Fibroblast of the aortic adventitia (primary cell): ENCODE results near the gene S100A1. TPM values are rescaled to one million over a fixed set of nuclear protein-coding genes. Genes with fewer than 3 reads are reported as not detected.

Source experiments
- DNase-seq: peaks from one replicate; pipeline ENCODE4 v3.0.0-alpha.2; 2010; ENCODE audit warnings: low read depth
- H3K4me3 ChIP-seq: 2 replicates; pipeline ENCODE4 v1.5.1; 2011; ENCODE audit warnings: low read depth, mild to moderate bottlenecking, control low read depth, low read length, moderate library complexity
- CTCF ChIP-seq: IDR thresholded peaks from 2 replicates; pipeline ENCODE4 v1.5.1; 2011; ENCODE audit warnings: mild to moderate bottlenecking, low read length, control low read depth, inconsistent platforms; ENCODE audit not compliant: insufficient read depth
- total RNA-seq: library from RNA; depleted of rRNA; stranded (reverse); fragments of >200 nt; gene quantifications from 2 replicates; pipeline ENCODE4 v1.2.3, GENCODE V29; 2012; ENCODE audit warnings: low replicate concordance

The S100A1 gene
- total RNA-seq, 1 donor: 0.54 TPM

- H3K4me3 ChIP-seq: no peak overlapping the region
- DNase-seq: no peak
- no peak for TF ChIP-seq CTCF
Observed at GRCh38 chr1:153673511-153673910, 45.3 kb downstream of the S100A1 start.

- TF ChIP-seq CTCF: peak; percentile 97
- DNase-seq: peak; percentile 63
- peak overlapping the region; percentile 50 for H3K4me3 ChIP-seq
Observed at GRCh38 chr1:153677718-153678518, 49.7 kb downstream of the S100A1 start.

- no peak for TF ChIP-seq CTCF
- H3K4me3 ChIP-seq: peak within 1 kb of the TSS; percentile 50
- DNase-seq: peak; percentile 61
Observed at GRCh38 chr1:153678519-153679336, 50.5 kb downstream of the S100A1 start, which contains the start of gene NPR1. TSS of gene NPR1 (plus strand) at chr1:153678688. CDS start at chr1:153679109, 421 bp downstream.

GRCh38 chr1:153679337-153680119 is 51.3 kb downstream of the S100A1 start:
- TF ChIP-seq CTCF: peak; percentile 10
- no peak for DNase-seq
- peak overlapping the region; percentile 50 for H3K4me3 ChIP-seq

GRCh38 chr1:153680120-153680403 is 51.8 kb downstream of the S100A1 start:
- DNase-seq: no peak
- peak overlapping the region; percentile 50 for H3K4me3 ChIP-seq
- no peak for TF ChIP-seq CTCF

Other genes starting within 250 kb of the S100A1 start
- not detected in 2 replicates for gene S100A8, start 237.4 kb upstream of the S100A1 start, total RNA-seq
- gene S100A7A, start 211.9 kb upstream of the S100A1 start, total RNA-seq: not detected in 2 replicates
- gene S100A7, start 167.8 kb upstream of the S100A1 start, total RNA-seq: not detected in 2 replicates
- gene S100A6, start 92.4 kb upstream of the S100A1 start, total RNA-seq: 681 and 1,303 TPM in 2 replicates
- gene S100A5, start 87.5 kb upstream of the S100A1 start, total RNA-seq: 0.99 TPM in 1 of 2 replicates, not detected in the other
- gene S100A4, start 82.6 kb upstream of the S100A1 start, total RNA-seq: 203 and 585 TPM in 2 replicates
- gene S100A3, start 79.2 kb upstream of the S100A1 start, total RNA-seq: 4.3 TPM in 1 of 2 replicates, not detected in the other
- gene S100A2, start 62.6 kb upstream of the S100A1 start, total RNA-seq: 3.3 TPM in 1 of 2 replicates, not detected in the other
- gene S100A16, start 15.3 kb upstream of the S100A1 start, total RNA-seq: 159 and 406 TPM in 2 replicates
- 0.18 TPM in 1 of 2 replicates, not detected in the other for gene S100A14, start 12.1 kb upstream of the S100A1 start, total RNA-seq
- 220 and 296 TPM in 2 replicates for gene S100A13, start 929 bp upstream of the S100A1 start, total RNA-seq
- gene CHTOP, start 5.6 kb downstream of the S100A1 start, total RNA-seq: 26.8 and 44.6 TPM in 2 replicates
- 16.7 and 68.8 TPM in 2 replicates for gene SNAPIN, start 30.3 kb downstream of the S100A1 start, total RNA-seq
- 154 and 189 TPM in 2 replicates for gene ILF2, start 42.6 kb downstream of the S100A1 start, total RNA-seq
- 1.5 and 24.0 TPM in 2 replicates for gene NPR1, start 50.3 kb downstream of the S100A1 start, total RNA-seq
- 49.0 and 55.8 TPM in 2 replicates for gene INTS3, start 99.6 kb downstream of the S100A1 start, total RNA-seq
- 11.5 and 113 TPM in 2 replicates for gene SLC27A3, start 147.0 kb downstream of the S100A1 start, total RNA-seq